Mucosa of stomach (tissue), 1 donor: Measurements from ENCODE around the gene SLC35B2.
A peak's percentile ranks its signal among the peaks of the same experiment; 100 is the strongest.

Experiments used
- H3K27me3 ChIP-seq: one replicate; pipeline ENCODE4 v1.7.0; 2013; ENCODE audit warnings: mild to moderate bottlenecking, low read length; ENCODE audit not compliant: control insufficient read depth, insufficient read depth
- H3K36me3 ChIP-seq: one replicate; pipeline ENCODE4 v1.7.0; 2013; ENCODE audit warnings: low read length; ENCODE audit not compliant: control insufficient read depth, insufficient read depth
- H3K4me1 ChIP-seq: one replicate; pipeline ENCODE4 v1.7.0; 2013; ENCODE audit warnings: mild to moderate bottlenecking, low read length; ENCODE audit not compliant: control insufficient read depth, insufficient read depth
- H3K4me3 ChIP-seq: one replicate; pipeline ENCODE4 v1.7.0; 2013; ENCODE audit warnings: low read length
- H3K9ac ChIP-seq: one replicate; pipeline ENCODE4 v1.7.0; 2013; ENCODE audit warnings: mild to moderate bottlenecking, low read length, moderate library complexity
- H3K9me3 ChIP-seq: one replicate; pipeline ENCODE4 v1.7.0; 2013; ENCODE audit warnings: mild to moderate bottlenecking, low read length, moderate library complexity; ENCODE audit not compliant: control insufficient read depth
- donor health status: Pancreatic carcinoma.

The SLC35B2 gene

DNA sequence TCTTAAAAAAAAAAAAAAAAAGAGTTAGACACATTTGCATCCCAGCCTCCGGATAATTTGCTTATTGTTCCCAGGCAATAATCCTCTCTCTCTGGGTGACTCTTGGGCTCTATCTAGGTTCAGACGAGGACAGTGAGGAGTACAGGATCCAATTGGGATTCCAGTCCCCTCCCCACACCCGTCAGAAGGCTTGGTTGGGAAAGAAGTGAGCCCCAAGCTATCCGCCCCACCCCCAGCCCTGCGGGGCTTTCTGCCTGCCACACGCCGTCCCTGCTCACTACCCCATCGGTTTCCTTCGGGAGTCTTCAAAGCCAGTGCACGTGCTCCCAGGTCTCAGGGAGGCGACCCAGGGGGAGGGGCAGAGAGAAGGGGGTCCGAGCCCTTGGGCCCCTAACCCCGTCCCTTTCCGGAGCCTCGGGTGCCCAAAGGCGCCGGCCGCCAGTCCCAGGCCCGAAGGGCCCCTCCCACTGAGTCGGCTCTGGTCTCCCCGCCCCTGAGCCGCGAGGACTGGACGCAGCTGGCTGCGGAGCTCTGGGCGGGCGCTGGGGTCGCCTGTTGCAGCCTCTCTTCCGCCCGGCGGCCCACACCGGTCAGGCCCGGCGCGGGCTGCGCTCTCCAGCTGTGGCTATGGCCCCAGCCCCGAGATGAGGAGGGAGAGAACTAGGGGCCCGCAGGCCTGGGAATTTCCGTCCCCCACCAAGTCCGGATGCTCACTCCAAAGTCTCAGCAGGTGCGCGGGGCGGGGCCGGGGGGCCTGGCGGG lies 38.1 kb downstream of the SLC35B2 start:
- Histone ChIP-seq H3K9ac (peak overlapping the region; percentile 76), H3K4me1 (peaks cover 75% of the 10 kb centered on the region)

DNA sequence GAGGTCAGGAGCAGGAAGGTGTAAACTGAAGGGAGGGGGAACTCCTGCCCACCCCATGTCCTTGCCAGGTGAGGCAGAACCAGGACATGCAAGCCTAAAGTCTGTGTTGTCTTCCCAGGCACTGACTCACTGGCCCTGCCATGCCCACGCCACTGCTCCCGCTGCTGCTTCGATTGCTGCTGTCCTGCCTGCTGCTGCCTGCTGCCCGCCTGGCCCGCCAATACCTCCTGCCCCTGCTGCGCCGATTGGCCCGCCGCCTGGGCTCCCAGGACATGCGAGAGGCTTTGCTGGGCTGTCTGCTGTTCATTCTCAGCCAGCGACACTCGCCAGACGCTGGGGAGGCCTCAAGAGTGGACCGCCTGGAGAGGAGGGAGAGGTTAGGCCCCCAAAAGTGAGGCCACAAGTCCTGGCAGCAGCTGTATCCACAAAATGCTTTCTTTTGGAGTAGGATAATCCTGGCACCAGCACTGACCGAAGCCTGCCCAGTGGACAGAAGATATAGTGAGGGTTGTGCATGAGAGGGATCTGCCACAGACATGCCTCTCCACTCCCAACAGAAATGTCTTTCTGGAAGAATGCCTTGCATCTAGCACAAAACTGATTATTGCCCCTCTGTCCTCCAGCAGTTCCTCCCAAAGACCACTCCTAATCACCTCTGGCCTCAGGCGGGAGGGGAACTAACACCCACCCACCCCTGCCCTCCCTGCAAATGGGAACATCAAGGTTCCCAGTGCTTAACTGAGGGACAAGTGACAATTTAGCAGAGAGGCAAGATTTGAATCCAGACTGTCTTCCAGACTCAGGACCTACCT lies 39.8 kb downstream of the SLC35B2 start:
- peaks cover 61% of the 10 kb centered on the region for H3K4me1 ChIP-seq

More for the DNA sequence above, 38.1 kb downstream of the SLC35B2 start:
- no peaks in the 10 kb centered on the region for H3K27me3 ChIP-seq
- H3K4me3 ChIP-seq: peak overlapping the region; percentile 71
- H3K9me3 ChIP-seq: no peaks in the 10 kb centered on the region
- no peaks in the 10 kb centered on the region for H3K36me3 ChIP-seq

DNA sequence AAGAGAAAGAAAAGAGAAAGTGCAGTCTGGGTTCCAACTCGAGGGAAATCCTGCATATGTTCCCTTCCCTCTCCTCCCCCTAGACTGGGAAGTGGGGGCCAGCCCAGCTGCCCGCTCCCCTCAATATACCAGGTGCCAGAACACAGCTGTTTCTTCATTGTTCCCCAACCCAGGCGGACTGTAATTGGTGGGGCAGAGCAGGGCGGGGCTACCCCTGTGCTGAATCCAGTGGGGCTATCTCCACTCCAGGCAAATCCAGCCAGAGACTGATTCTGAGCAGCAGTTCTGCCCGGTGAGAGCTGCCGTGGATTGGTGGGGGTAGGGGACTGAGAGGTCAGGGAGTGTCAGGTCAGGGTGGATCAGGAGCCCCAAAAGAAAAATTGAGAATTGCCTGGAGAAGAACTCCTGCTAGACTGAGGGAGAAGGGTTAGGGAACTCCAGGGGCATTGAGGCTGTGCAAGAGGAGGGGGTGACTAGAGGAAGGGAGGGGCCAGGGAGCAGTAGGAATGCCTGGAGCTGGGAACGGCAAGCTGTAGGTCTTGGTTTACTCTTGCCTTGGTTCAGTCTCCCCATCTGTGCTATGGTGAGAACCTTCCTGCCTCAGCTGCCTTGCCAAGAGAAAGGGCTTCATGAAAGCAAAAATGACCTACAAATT lies 40.5 kb downstream of the SLC35B2 start, which contains the start of gene MYMX:
Gene MYMX (plus strand): TSS at position 250 of the 655 bp plus-strand sequence. CDS start 546 bp downstream, outside the sequence.
- Histone ChIP-seq H3K36me3 (no peaks in the 10 kb centered on the region), H3K9me3 (no peaks in the 10 kb centered on the region), H3K27me3 (no peaks in the 10 kb centered on the region), H3K4me3 (no peak within 1 kb of the TSS), H3K4me1 (peaks cover 54% of the 10 kb centered on the region), H3K9ac (peak within 1 kb of the TSS; percentile 38)

More for the DNA sequence above, 39.8 kb downstream of the SLC35B2 start:
- H3K9ac ChIP-seq: peak overlapping the region; percentile 38
- no peaks in the 10 kb centered on the region for H3K36me3 ChIP-seq
- H3K27me3 ChIP-seq: no peaks in the 10 kb centered on the region
- no peak overlapping the region for H3K4me3 ChIP-seq
- no peaks in the 10 kb centered on the region for H3K9me3 ChIP-seq

DNA sequence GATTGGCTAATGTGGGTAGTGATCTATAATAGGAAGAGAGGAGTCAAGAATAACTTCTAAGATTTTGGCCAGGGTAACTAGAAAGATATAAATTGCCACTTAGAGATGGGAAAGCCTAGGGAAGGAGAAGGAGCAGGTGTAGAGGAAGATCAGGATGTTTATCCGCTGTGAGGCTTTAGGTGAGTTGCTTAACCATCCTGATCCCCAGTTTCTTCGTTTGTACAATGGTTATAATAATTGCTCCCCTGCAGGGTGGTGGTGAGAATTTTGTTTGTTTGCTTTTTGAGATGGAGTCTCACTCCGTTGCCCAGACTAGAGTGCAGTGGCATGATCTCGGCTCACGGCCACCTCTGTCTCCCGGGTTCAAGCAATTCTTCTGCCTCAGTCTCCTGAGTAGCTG lies 43.0 kb downstream of the SLC35B2 start:
- Histone ChIP-seq H3K9ac (no peak overlapping the region), H3K4me3 (no peak overlapping the region), H3K9me3 (no peaks in the 10 kb centered on the region), H3K4me1 (peaks cover 34% of the 10 kb centered on the region), H3K27me3 (no peaks in the 10 kb centered on the region), H3K36me3 (no peaks in the 10 kb centered on the region)

DNA sequence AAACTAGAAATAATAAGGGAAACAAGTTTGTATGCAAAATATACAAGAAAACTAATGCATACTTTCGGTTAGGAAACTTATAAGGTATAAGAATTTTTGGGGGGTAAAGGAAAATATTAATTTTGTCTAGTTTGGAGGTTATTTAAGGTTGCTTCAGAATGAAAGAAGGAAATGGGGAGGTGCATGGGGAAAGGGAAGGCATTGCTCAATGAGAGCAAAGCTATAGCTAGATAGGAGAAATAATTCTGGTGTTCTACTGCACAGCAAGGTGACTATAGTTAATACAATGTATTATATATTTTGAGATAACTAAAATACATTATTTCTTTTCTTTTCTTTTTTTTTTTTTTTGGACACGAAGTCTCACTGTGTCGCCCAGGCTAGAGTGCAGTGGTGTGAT lies 46.0 kb downstream of the SLC35B2 start:
- Histone ChIP-seq H3K4me3 (no peak overlapping the region), H3K9me3 (no peaks in the 10 kb centered on the region), H3K9ac (no peak overlapping the region)

DNA sequence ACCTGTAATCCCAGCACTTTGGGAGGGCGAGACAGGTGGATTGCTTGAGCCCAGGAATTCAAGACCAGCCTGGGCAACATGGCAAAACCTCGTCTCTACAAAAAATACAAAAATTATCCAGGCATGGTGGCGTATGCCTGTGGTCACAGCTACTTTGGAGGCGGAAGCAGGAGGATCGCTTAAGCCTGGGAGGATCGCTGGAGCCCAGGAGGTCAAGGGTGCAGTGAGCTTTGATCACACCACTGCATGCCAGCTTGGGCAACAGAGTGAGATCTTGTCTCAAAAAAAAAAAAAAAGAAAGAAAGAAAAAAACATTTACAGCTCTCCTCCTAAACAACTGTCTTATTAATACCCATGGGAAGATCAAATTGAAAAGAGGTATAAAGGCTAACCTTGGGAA lies 49.4 kb downstream of the SLC35B2 start:
- H3K9ac ChIP-seq: no peak overlapping the region
- no peaks in the 10 kb centered on the region for H3K9me3 ChIP-seq
- H3K36me3 ChIP-seq: no peaks in the 10 kb centered on the region
- peaks cover 12% of the 10 kb centered on the region for H3K4me1 ChIP-seq
- H3K27me3 ChIP-seq: no peaks in the 10 kb centered on the region
- H3K4me3 ChIP-seq: no peak overlapping the region

More for the DNA sequence above, 46.0 kb downstream of the SLC35B2 start:
- no peaks in the 10 kb centered on the region for H3K27me3 ChIP-seq
- no peaks in the 10 kb centered on the region for H3K36me3 ChIP-seq
- peaks cover 4% of the 10 kb centered on the region for H3K4me1 ChIP-seq
